RWPE2 (cell line): ENCODE results near the gene GNE.
A peak's percentile ranks its signal among the peaks of the same experiment; 100 is the strongest.

Experiments used
- ATAC-seq: fragments of 200-7000 bp; cut with Tn5 transposase; 3 replicates; pipeline ENCODE4 v1.9.1; 2021; ENCODE audit warnings: low read depth
- DNase-seq: peaks from one replicate; pipeline ENCODE4 v3.0.0-alpha.2; 2020; ENCODE audit warnings: low spot score
- H3K27ac ChIP-seq: fragments of 450-650 bp; 2 replicates; pipeline ENCODE4 v1.5.1; 2017; ENCODE audit warnings: mild to moderate bottlenecking; ENCODE audit not compliant: poor library complexity, severe bottlenecking
- H3K27me3 ChIP-seq: fragments of 250-450 bp; sonication (Bioruptor Pico); 2 replicates; pipeline ENCODE4 v1.5.1; 2021; ENCODE audit warnings: mild to moderate bottlenecking, moderate library complexity; ENCODE audit not compliant: insufficient read depth, poor library complexity, severe bottlenecking
- H3K36me3 ChIP-seq: fragments of 250-450 bp; sonication (Bioruptor Pico); 2 replicates; pipeline ENCODE4 v1.5.1; 2020; ENCODE audit warnings: low read depth, mild to moderate bottlenecking, moderate library complexity
- H3K4me1 ChIP-seq: fragments of 250-450 bp; sonication (Bioruptor Pico); 2 replicates; pipeline ENCODE4 v1.5.1; 2021; ENCODE audit warnings: mild to moderate bottlenecking, moderate library complexity; ENCODE audit not compliant: insufficient read depth, poor library complexity, severe bottlenecking
- H3K4me3 ChIP-seq: fragments of 250-450 bp; sonication (Bioruptor Pico); 2 replicates; pipeline ENCODE4 v1.5.1; 2021; ENCODE audit warnings: mild to moderate bottlenecking, moderate library complexity; ENCODE audit not compliant: severe bottlenecking
- H3K9me3 ChIP-seq: fragments of 250-450 bp; sonication (Bioruptor Pico); 2 replicates; pipeline ENCODE4 v1.5.1; 2021; ENCODE audit warnings: mild to moderate bottlenecking, moderate library complexity; ENCODE audit not compliant: severe bottlenecking
- TF ChIP-seq, protein P1 (sequence below): fragments of 450-650 bp; IDR thresholded peaks from one replicate; pipeline ENCODE4 v1.5.1; 2017; ENCODE audit warnings: mild to moderate bottlenecking, moderate library complexity; ENCODE audit not compliant: poor library complexity, severe bottlenecking

The GNE gene

GRCh38 chr9:36170531-36170930 lies 87.7 kb downstream of the GNE start:
- H3K9me3 ChIP-seq = no peaks in the 10 kb centered on the region
- H3K27me3 ChIP-seq = no peaks in the 10 kb centered on the region
- DNase-seq = no peak
- ATAC-seq = no peak
- H3K27ac ChIP-seq = no peak overlapping the region
- no peaks in the 10 kb centered on the region for H3K36me3 ChIP-seq
- TF ChIP-seq, protein P1, sequence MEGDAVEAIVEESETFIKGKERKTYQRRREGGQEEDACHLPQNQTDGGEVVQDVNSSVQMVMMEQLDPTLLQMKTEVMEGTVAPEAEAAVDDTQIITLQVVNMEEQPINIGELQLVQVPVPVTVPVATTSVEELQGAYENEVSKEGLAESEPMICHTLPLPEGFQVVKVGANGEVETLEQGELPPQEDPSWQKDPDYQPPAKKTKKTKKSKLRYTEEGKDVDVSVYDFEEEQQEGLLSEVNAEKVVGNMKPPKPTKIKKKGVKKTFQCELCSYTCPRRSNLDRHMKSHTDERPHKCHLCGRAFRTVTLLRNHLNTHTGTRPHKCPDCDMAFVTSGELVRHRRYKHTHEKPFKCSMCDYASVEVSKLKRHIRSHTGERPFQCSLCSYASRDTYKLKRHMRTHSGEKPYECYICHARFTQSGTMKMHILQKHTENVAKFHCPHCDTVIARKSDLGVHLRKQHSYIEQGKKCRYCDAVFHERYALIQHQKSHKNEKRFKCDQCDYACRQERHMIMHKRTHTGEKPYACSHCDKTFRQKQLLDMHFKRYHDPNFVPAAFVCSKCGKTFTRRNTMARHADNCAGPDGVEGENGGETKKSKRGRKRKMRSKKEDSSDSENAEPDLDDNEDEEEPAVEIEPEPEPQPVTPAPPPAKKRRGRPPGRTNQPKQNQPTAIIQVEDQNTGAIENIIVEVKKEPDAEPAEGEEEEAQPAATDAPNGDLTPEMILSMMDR = no peak
- H3K4me1 ChIP-seq = no peaks in the 10 kb centered on the region
- H3K4me3 ChIP-seq = no peak overlapping the region

DNA sequence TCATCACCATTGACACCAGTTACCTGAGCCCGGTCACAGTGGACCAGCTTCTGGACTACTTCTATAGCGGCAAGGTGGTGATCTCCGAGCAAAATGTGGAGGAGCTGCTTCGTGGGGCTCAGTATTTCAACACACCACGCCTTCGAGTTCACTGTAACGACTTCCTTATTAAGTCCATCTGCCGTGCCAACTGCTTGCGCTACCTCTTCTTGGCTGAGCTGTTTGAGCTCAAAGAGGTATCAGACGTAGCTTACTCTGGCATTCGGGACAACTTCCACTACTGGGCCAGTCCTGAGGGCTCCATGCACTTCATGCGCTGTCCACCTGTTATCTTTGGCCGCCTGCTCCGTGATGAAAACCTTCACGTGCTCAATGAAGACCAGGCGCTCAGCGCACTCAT lies 88.5 kb downstream of the GNE start:
- DNase-seq (no peak), ATAC-seq (no peak)
- Histone ChIP-seq H3K4me1 (no peaks in the 10 kb centered on the region), H3K27ac (no peak overlapping the region), H3K9me3 (no peaks in the 10 kb centered on the region), H3K4me3 (no peak overlapping the region), H3K27me3 (no peaks in the 10 kb centered on the region), H3K36me3 (no peaks in the 10 kb centered on the region)
- TF ChIP-seq, protein P1 = no peak

GRCh38 chr9:36169166-36169565 lies 89.1 kb downstream of the GNE start, which contains the start of gene CCIN:
TSS of gene CCIN (plus strand) at chr9:36169388. CDS start at chr9:36169503, 115 bp downstream.
- Histone ChIP-seq H3K4me1 (no peaks in the 10 kb centered on the region), H3K27me3 (no peaks in the 10 kb centered on the region), H3K27ac (no peak within 1 kb of the TSS), H3K9me3 (no peaks in the 10 kb centered on the region), H3K4me3 (no peak within 1 kb of the TSS), H3K36me3 (no peaks in the 10 kb centered on the region)
- TF ChIP-seq, protein P1 = no peak
- DNase-seq (no peak), ATAC-seq (no peak)

- DNase-seq (no peak), ATAC-seq (peak; percentile 83)
- Histone ChIP-seq H3K27ac (no peak overlapping the region), H3K4me3 (peak overlapping the region; percentile 19), H3K4me1 (peaks cover 14% of the 10 kb centered on the region), H3K27me3 (no peaks in the 10 kb centered on the region), H3K36me3 (no peaks in the 10 kb centered on the region), H3K9me3 (no peaks in the 10 kb centered on the region)
- TF ChIP-seq, protein P1 = peak; percentile 97
Measured at GRCh38 chr9:36166168-36166927, 91.9 kb downstream of the GNE start.

DNA sequence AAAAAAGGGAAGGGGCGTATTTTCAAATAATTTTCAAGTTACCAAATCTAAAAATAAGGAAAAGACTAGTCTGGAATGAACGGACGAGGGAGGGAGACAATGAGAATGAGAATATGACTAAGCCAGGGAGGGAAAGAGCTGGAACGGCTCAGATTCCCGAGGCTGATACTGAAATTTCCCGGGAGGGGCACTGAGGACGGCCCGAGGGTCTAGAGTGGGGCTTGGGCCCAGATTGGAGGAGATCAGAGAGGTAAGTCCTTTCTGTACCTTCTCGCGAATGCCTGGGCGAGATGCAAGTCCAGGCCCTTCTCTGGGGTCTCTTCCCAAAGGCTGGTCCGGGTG lies 92.5 kb downstream of the GNE start:
- TF ChIP-seq, protein P1 = no peak
- no peak for ATAC-seq
- H3K9me3 ChIP-seq = no peaks in the 10 kb centered on the region
- H3K4me1 ChIP-seq = peaks cover 14% of the 10 kb centered on the region
- H3K27me3 ChIP-seq = no peaks in the 10 kb centered on the region
- H3K27ac ChIP-seq = no peak overlapping the region
- DNase-seq = no peak
- no peak overlapping the region for H3K4me3 ChIP-seq
- no peaks in the 10 kb centered on the region for H3K36me3 ChIP-seq
